Cerebellar cortex (tissue), 1 donor: ENCODE measurements around the gene NELFA.

Experiments
- DNase-seq: peaks from one replicate; pipeline ENCODE4 v3.0.0-alpha.2; 2015; ENCODE audit warnings: low spot score

NELFA gene

DNA sequence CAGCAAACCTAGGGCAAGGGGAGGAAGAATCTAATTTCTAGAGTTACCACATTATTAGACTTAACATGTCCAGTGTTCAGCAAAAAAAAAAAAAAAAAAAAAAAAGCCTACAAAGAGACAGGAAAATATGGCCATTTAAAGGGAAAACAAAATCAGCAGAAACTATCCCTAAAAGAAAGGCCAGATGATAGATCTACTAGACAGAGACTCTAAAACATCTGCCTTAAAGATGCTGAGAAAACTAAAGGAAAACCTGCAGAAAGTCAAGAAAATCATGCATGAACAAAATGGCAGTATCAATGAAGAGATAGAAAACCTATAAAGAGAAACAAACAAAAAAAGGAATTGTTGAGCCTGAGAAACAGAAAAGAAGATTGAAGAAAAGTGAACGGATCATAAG, 43.8 kb downstream of the NELFA start:
- no peak for DNase-seq

GRCh38 chr4:1964443-1964842, 44.3 kb downstream of the NELFA start:
- DNase-seq = no peak

GRCh38 chr4:1962980-1963379, 45.8 kb downstream of the NELFA start:
- no peak for DNase-seq

DNA sequence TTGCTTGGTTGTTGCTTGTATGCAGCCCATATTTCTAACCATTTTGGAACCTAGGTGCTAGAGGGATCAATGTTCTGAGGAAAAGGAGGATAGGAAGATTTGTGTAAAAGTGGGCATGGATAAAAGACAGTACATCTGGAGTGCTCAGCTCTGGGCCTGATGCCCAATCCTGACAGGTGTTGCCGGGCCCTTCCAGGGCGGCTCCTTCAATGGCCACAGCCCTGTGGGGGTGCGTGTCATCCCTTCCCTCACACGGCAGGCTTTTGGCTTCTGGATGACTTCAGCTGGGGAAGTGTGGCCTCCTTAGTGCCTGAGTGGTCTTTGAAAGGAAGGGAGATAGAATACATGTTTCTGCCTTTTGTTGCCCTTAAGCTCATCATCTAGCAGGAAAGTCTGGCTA, 47.2 kb downstream of the NELFA start:
- no peak for DNase-seq

DNA sequence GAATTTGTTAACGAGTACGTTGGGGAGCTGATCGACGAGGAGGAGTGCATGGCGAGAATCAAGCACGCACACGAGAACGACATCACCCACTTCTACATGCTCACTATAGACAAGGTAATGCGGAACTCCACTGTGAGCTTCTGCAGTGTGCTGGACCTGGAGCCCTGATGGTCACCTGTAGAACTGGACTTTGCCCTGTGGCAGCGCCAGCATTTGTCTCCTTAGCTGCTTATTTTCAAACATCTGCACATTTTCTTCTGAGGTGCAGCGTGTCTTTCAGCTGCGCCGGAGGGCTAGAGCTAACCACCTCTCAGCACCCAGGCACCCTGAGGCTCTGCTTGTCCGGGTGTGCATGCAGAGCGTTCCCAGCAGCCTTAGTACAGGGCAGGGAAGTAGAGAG, 47.7 kb downstream of the NELFA start:
- no peak for DNase-seq

GRCh38 chr4:1960170-1960825, 48.5 kb downstream of the NELFA start:
- peak; percentile 56 for DNase-seq

DNA sequence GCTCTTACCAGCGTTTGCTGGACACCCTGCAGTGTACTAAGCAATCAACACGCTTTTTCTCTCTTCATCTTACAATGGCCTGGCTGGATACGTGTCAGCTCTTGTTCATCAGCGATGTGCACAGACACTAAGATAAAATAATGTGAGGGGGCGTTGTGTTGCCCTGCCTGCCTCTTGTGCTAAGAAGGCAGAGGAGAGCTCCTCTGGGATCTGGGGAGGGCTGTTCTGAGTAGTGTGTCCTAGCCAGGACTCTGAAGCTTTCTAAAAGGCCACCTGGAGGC, 49.7 kb downstream of the NELFA start:
- DNase-seq = peak; percentile 32

DNA sequence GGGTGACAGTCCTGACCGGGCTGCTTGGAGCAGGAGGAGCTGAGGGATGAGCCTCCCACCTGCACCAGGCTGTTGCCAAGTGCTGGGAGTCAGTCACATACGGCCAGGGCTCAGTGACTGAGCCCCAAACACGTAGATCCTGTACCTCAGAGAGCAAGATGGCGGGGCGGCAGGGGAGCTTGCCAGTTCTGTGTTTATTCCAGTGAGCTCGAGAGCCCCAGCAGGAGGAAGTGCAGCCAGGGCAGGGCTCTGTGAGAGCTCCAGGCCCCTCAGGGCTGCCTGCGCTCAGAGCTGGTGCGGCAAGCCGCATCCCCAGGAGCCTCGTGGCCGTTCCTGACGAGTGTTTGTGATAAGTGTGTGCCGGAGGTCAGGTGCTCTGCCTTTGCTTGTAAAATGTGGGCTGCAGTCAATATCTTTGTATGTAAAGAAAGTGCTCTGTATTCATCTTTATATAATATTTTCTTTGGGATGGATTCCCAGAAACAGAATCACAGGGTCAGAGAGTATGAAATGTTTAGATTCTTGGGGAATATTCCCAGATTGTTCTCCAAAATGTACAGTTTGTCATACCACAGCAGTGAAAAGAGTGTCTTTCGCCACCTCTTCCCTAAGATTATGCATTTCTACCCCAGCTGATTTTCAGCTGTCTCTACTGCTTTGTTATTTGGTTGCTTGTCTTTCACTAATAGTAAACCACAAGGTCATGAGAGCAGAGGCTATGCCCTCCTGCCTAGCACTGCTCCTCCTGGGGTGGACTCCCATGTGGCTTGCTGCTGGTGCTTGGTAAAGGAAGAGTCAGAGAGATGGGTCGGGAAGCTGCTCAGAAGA, 50.3 kb downstream of the NELFA start:
- DNase-seq = peak; percentile 54

GRCh38 chr4:1956631-1957030, 52.1 kb downstream of the NELFA start:
- DNase-seq = peak; percentile 38

DNA sequence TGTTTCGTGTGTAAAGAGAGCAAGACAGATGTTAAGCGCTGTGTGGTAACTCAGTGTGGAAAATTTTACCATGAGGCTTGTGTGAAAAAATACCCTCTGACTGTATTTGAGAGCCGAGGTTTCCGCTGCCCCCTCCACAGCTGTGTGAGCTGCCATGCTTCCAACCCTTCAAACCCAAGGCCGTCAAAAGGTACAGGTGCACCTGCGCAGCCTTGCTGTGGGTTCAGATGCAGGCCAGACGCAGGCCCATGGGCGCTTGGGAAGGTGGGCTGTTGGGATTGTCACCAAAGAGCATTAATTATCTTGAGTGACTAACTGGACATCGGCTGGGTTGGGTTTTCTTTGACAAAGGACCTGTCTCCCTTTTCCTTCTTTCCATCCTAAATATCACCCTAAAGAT, 55.4 kb downstream of the NELFA start:
- DNase-seq = no peak

- DNase-seq = no peak
Measured at GRCh38 chr4:1952719-1953118, 56.1 kb downstream of the NELFA start.

- peak; percentile 43 for DNase-seq
Measured at GRCh38 chr4:1952058-1952700, 56.6 kb downstream of the NELFA start.

DNA sequence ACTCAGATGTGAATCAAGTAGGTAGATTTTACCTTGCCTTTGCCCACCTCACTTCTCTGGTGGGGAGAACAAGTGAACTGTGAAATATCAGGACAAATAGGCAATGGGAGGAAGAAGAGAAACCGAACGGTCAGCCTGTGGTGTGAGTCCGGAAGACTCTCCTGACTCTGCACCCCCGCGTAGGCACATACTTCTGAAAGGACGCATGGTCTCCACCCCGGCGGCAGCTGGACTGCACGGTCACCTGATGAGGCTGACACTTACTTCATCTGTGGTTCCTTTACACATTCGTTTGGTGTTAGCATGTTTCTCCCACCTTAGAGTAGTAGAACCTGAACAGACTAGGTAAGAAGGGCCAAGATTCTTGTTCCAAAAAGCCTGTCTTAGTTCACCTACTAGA, 58.4 kb downstream of the NELFA start:
- DNase-seq = no peak

DNA sequence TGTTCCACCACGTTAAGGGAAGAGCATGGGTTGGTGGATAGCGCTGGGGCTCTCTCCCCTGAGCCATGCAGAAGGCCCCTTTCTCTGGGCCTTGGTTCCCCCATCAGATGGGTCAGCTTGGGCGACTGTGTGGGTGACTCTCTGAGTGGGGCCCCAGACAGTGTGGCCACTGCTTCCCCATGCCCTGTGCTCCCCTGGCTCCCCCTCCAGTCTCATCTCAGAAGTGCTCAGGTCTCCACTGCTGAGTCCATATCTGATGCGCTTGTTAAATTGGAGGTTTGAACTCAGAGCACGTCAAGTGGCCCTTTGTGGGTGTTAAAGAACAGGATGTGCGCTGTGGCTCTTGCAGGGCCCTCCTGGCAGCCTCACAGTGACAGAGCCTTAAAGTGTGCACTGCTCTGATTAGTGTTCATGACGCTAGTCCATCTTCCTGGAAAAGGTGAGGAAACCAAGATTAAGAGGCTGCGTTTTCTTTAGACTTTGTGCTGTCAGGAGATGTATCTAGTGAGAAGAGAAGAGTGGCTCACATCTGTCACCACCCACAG, 59.8 kb downstream of the NELFA start:
- DNase-seq = no peak

DNA sequence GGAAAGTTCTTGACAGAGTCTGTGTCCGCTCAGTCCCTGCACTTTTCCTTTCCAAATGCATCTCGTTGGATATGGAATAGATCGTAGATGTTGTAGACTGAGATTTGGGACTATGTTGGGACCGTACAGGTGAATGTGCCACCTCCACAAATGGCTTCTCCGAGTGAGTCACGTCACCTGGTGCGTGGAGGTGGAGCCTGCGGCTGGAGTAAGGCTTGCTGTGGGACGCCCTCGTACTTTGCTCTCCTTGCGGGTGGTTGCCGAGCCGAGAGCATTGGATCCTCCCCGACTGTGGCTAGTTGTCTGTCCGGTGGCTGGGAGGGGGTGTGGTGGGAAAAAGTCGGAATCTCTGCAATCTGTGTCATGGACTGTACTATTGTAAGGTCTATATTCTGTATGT, 60.5 kb downstream of the NELFA start:
- DNase-seq = no peak

GRCh38 chr4:1945912-1946311, 62.9 kb downstream of the NELFA start:
- DNase-seq = no peak

DNA sequence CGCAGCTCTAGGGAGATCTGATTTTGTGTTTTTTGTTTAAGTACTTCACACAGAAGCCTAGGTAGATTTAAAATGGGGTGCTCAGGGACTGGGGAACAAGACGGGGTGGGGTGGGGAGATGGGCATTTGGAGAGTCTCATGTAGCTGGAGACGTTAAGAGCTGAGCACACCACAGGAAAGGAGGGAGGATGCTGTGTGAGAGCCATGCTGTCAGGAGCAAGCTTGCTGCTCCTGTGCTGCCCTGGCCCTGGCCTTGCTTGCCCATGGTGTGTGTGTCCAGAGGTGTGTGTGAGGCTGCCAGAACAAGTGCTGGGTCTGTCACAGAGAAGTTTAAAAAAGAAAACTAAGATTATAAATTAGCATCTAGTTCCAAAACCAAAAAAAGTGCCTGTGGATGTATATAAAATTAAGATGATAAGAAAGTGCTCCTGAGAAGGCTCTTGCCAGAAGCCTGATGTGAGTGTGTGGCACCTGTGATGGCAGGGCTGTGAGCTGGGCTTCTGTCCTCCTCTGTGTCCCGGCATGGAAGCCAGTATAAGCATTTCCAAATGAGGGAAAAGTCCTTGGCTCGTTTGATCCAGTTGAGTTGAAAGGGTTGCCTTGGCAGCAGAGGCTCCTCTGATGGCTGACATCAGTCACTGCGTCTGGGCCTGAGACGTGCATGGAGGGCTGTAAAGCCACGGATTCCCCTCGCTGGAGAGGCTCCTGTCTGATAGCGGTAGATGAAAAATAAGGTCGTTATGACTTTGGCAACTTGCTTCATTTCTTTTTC, 63.5 kb downstream of the NELFA start:
- DNase-seq = no peak

DNA sequence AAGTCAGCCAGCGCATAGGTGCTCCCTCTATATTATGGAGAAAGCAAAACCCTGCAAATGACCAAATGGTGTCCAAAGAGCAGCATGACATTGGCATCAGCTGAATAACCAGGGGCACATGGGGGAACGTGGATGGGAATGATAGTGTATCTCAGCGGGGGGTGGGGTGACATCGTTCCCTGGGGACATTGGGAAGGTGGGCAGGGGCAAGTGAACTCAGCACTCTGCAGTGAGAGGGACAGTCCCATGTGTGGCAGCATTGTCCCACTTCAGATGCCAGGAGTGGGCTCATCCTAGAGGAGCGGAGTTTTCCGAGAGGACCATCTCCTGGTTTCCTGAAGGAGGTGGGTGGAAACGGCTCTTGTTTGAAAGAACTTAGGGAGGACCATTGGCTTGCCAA, 64.8 kb downstream of the NELFA start:
- DNase-seq = no peak

- DNase-seq = no peak
Measured at GRCh38 chr4:1940566-1940965, 68.2 kb downstream of the NELFA start.

GRCh38 chr4:1939664-1940509, 68.9 kb downstream of the NELFA start:
- DNase-seq = no peak

GRCh38 chr4:1938027-1938426, 70.7 kb downstream of the NELFA start:
- DNase-seq = no peak
